Tibial artery (tissue), 4 donors: ENCODE data around the gene GSS.

Experiments
- DNase-seq, 2 donors: peaks; one replicate each; pipeline ENCODE4 v3.0.0-alpha.2; 2019
- H3K27ac ChIP-seq, 2 donors: fragments of 200-600 bp; sonication (generic) in 1 of 2; 1 replicate in 1 of 2; 2 replicates in 1 of 2; pipeline ENCODE4 v1.5.1; 2018 to 2019; ENCODE audit warnings: mild to moderate bottlenecking in 1 of 2
- H3K27me3 ChIP-seq, 2 donors: fragments of 200-600 bp; sonication (generic) in 1 of 2; one replicate each; pipeline versions ENCODE4 v1.5.1 to v1.6.0; 2016 to 2019
- H3K36me3 ChIP-seq, 3 donors: fragments of 200-600 bp; sonication (generic) in 2 of 3; one replicate each; pipeline ENCODE4 v1.5.1; 2016 to 2019; ENCODE audit warnings: mild to moderate bottlenecking in 2 of 3
- H3K4me1 ChIP-seq, 4 donors: fragments of 200-600 bp; sonication (generic) in 2 of 4; 1 replicate in 3 of 4; 2 replicates in 1 of 4; pipeline ENCODE4 v1.5.1; 2016 to 2019
- H3K4me3 ChIP-seq, 2 donors: fragments of 200-600 bp; sonication (generic) in 1 of 2; 1 replicate in 1 of 2; 2 replicates in 1 of 2; pipeline ENCODE4 v1.5.1; 2018 to 2019; ENCODE audit warnings: mild to moderate bottlenecking in 2 of 2
- H3K9me3 ChIP-seq, 3 donors: fragments of 200-600 bp; sonication (generic) in 1 of 3; one replicate each; pipeline ENCODE4 v1.5.1; 2016 to 2019
- CTCF ChIP-seq, 2 experiments: fragments of 200-600 bp in 1 of 2; fragments of 450-650 bp in 1 of 2; IDR thresholded peaks; one replicate each; pipeline ENCODE4 v1.5.1; 2017 to 2019; ENCODE audit warnings: antibody characterized with exemption in 2 of 2, mild to moderate bottlenecking in 1 of 2, moderate library complexity in 1 of 2
- intact Hi-C: fragments of 100-400 bp; cut with DNase I; formaldehyde crosslinking; loops from one replicate; pipeline ENCODE4 v1.15.0; 2023; ENCODE audit warnings: low total_unique reads

The GSS gene

GRCh38 chr20:34895465-34895864 is 60.1 kb downstream of the GSS start:
- H3K4me3 ChIP-seq = no peak overlapping the region
- peaks cover 0 to 41% (median 13%) of the 10 kb centered on the region in 4 donors for H3K4me1 ChIP-seq
- TF ChIP-seq CTCF (IDR thresholded peaks at IDR 0.05) = no peak
- DNase-seq = no peak
- no peaks in the 10 kb centered on the region for H3K27me3 ChIP-seq
- no peaks in the 10 kb centered on the region for H3K9me3 ChIP-seq
- H3K36me3 ChIP-seq = no peaks in the 10 kb centered on the region
- intact Hi-C loops = no loop called here
- no peak overlapping the region for H3K27ac ChIP-seq

GRCh38 chr20:34894723-34895122 is 60.9 kb downstream of the GSS start:
- Histone ChIP-seq H3K27ac (no peak overlapping the region), H3K9me3 (no peaks in the 10 kb centered on the region), H3K4me1 (peaks cover 0 to 34% (median 13%) of the 10 kb centered on the region in 4 donors), H3K4me3 (no peak overlapping the region), H3K36me3 (no peaks in the 10 kb centered on the region), H3K27me3 (no peaks in the 10 kb centered on the region)
- intact Hi-C loops = no loop called here
- TF ChIP-seq CTCF (IDR thresholded peaks at IDR 0.05) = no peak
- DNase-seq = no peak

GRCh38 chr20:34892671-34893070 is 62.9 kb downstream of the GSS start:
- no peak for DNase-seq
- Histone ChIP-seq H3K4me3 (no peak overlapping the region), H3K36me3 (no peaks in the 10 kb centered on the region), H3K27ac (no peak overlapping the region), H3K9me3 (no peaks in the 10 kb centered on the region), H3K27me3 (no peaks in the 10 kb centered on the region), H3K4me1 (peaks cover 0 to 41% (median 13%) of the 10 kb centered on the region in 4 donors)
- intact Hi-C loops = no loop called here
- TF ChIP-seq CTCF (IDR thresholded peaks at IDR 0.05) = no peak

GRCh38 chr20:34891166-34892062 is 64.2 kb downstream of the GSS start:
- no peaks in the 10 kb centered on the region for H3K36me3 ChIP-seq
- intact Hi-C loops = no loop called here
- H3K27ac ChIP-seq = no peak overlapping the region
- TF ChIP-seq CTCF (IDR thresholded peaks at IDR 0.05) = no peak
- H3K27me3 ChIP-seq = no peaks in the 10 kb centered on the region
- H3K4me1 ChIP-seq = peaks cover 0 to 43% (median 17%) of the 10 kb centered on the region in 4 donors
- H3K4me3 ChIP-seq = no peak overlapping the region
- no peaks in the 10 kb centered on the region for H3K9me3 ChIP-seq
- DNase-seq = no peak

GRCh38 chr20:34888468-34888867 is 67.1 kb downstream of the GSS start:
- Histone ChIP-seq H3K27me3 (no peaks in the 10 kb centered on the region), H3K27ac (no peak overlapping the region), H3K9me3 (no peaks in the 10 kb centered on the region), H3K4me1 (peaks cover 0 to 34% (median 9%) of the 10 kb centered on the region in 4 donors), H3K4me3 (no peak overlapping the region), H3K36me3 (peaks cover 11 to 22% (median 19%) of the 10 kb centered on the region in 3 donors)
- DNase-seq = no peak
- no peak for TF ChIP-seq CTCF (IDR thresholded peaks at IDR 0.05)
- intact Hi-C loops = no loop called here
